Kidney (tissue), 14 donors: ENCODE results near the gene KCTD2. TPM values are rescaled to one million over a fixed set of nuclear protein-coding genes. Genes with fewer than 3 reads are reported as not detected.

Source experiments
- DNase-seq, 5 donors: peaks; one replicate each; pipeline ENCODE4 v3.0.0-alpha.2; 2013 to 2020
- FAIRE-seq: peaks from 2 replicates; lab custom pipeline; 2012; peaks lifted over from hg19 to GRCh38; lab: Jason Lieb, UNC
- H3K27ac ChIP-seq, 2 donors: one replicate each; pipeline ENCODE4 v1.7.0; 2013; ENCODE audit warnings: low read depth in 2 of 2, low read length in 2 of 2, inconsistent platforms in 1 of 2
- H3K27me3 ChIP-seq: one replicate; pipeline ENCODE4 v1.7.1; 2013; ENCODE audit warnings: low read length, inconsistent platforms; ENCODE audit not compliant: control insufficient read depth, insufficient read depth
- H3K36me3 ChIP-seq, 3 donors: one replicate each; pipeline versions ENCODE4 v1.7.0 to v1.7.1; 2013; ENCODE audit warnings: low read length in 3 of 3, control low read depth in 1 of 3, inconsistent platforms in 1 of 3; ENCODE audit not compliant: insufficient read depth in 3 of 3, control insufficient read depth in 2 of 3
- H3K4me1 ChIP-seq, 3 donors: one replicate each; pipeline versions ENCODE4 v1.7.0 to v1.7.1; 2013; ENCODE audit warnings: low read length in 3 of 3, inconsistent platforms in 1 of 3, low read depth in 1 of 3; ENCODE audit not compliant: control insufficient read depth in 2 of 3, insufficient read depth in 2 of 3
- H3K4me3 ChIP-seq, 3 donors: one replicate each; pipeline versions ENCODE4 v1.7.0 to v1.8.1; 2013; ENCODE audit warnings: low read length in 3 of 3, control low read depth in 1 of 3, inconsistent platforms in 1 of 3
- H3K9ac ChIP-seq, 3 donors: one replicate each; pipeline versions ENCODE4 v1.7.0 to v1.7.1; 2013; ENCODE audit warnings: low read length in 3 of 3, control low read depth in 1 of 3, inconsistent platforms in 1 of 3
- H3K9me3 ChIP-seq, 3 donors: one replicate each; pipeline versions ENCODE4 v1.7.0 to v1.7.1; 2013; ENCODE audit warnings: low read length in 3 of 3, control low read depth in 1 of 3, inconsistent platforms in 1 of 3; ENCODE audit not compliant: control insufficient read depth in 2 of 3, insufficient read depth in 1 of 3
- intact Hi-C: fragments of 100-400 bp; cut with DNase I; formaldehyde crosslinking; loops from one replicate; pipeline ENCODE4 v1.11.1; 2022
- polyA plus RNA-seq: library from polyadenylated mRNA; stranded (reverse); fragments of 350-450 nt; fragmentation: Illumina TruSeq; extraction: RNeasy Lipid Tissue Mini Kit (QIAGEN cat#74804); gene quantifications from one replicate; pipeline ENCODE4 v1.2.3, GENCODE V29; 2014; ENCODE audit warnings: low read depth, low replicate concordance; ENCODE audit not compliant: insufficient read depth
- total RNA-seq: library from RNA; stranded (reverse); fragmentation: NEBNext Ultra II Directional; extraction: Animal tissue kit (Norgen Biotek cat#: 25700); gene quantifications from one replicate; pipeline ENCODE4 v1.2.1, GENCODE V29; 2021
- TF ChIP-seq, protein P1 (sequence below): IDR thresholded peaks from 3 replicates; pipeline ENCODE4 v1.5.1; 2012; ENCODE audit warnings: mild to moderate bottlenecking, moderate library complexity, borderline replicate concordance; ENCODE audit not compliant: insufficient read depth; ENCODE audit errors: extremely low read depth
- donor health status: control.
- donor health status: control.
- donor health status: control.
- donor health status: control.
- donor health status: control.
- donor health status: DM: yes; HTN: yes; CAD: no.
- donor health status: Normal renal cell carcinoma (clear cell type).

Gene KCTD2
- total and polyA plus RNA-seq, 2 donors from 2014 or later, result 26.0 to 30.2 TPM

DNA sequence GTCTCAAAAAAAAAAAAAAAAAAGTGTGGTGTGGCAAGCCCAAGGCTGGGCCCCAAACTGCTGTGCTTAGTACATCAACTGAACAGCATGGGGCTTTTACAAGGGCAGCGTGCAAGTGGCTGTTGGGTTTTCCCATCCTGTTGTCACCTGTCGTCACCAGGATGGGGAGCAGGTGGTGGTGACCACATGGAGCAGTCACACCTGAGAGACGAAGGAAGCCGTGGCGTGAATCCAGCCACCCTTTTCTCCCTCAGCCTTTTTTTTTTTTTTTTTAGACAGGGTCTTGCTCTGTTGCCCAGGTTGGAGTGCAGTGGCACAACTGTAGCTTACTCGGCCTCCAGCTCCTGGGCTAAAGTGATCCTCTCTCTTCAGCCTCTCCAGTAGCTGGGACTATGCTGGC, 38.7 kb upstream of the KCTD2 start:
- no peaks in the 10 kb centered on the region for H3K9me3 ChIP-seq
- TF ChIP-seq, protein P1, sequence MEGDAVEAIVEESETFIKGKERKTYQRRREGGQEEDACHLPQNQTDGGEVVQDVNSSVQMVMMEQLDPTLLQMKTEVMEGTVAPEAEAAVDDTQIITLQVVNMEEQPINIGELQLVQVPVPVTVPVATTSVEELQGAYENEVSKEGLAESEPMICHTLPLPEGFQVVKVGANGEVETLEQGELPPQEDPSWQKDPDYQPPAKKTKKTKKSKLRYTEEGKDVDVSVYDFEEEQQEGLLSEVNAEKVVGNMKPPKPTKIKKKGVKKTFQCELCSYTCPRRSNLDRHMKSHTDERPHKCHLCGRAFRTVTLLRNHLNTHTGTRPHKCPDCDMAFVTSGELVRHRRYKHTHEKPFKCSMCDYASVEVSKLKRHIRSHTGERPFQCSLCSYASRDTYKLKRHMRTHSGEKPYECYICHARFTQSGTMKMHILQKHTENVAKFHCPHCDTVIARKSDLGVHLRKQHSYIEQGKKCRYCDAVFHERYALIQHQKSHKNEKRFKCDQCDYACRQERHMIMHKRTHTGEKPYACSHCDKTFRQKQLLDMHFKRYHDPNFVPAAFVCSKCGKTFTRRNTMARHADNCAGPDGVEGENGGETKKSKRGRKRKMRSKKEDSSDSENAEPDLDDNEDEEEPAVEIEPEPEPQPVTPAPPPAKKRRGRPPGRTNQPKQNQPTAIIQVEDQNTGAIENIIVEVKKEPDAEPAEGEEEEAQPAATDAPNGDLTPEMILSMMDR, result no peak
- H3K4me1 ChIP-seq, result peaks cover under 1 to 13% (median 4%) of the 10 kb centered on the region in 3 donors
- DNase-seq (no peak), FAIRE-seq (no peak)
- H3K27ac ChIP-seq, result no peak overlapping the region
- no peaks in the 10 kb centered on the region for H3K36me3 ChIP-seq
- H3K9ac ChIP-seq, result no peak overlapping the region
- intact Hi-C loops, result no loop called here
- no peak overlapping the region for H3K4me3 ChIP-seq
- no peaks in the 10 kb centered on the region for H3K27me3 ChIP-seq

GRCh38 chr17:75009139-75009724, 37.8 kb upstream of the KCTD2 start:
- Histone ChIP-seq H3K36me3 (no peaks in the 10 kb centered on the region), H3K9ac (no peak overlapping the region), H3K4me1 (peaks cover 4 to 16% (median 9%) of the 10 kb centered on the region in 3 donors), H3K9me3 (no peaks in the 10 kb centered on the region), H3K27me3 (no peaks in the 10 kb centered on the region), H3K4me3 (no peak overlapping the region), H3K27ac (no peak overlapping the region)
- no peak for FAIRE-seq
- no peak for DNase-seq
- intact Hi-C loops, result no loop called here
- TF ChIP-seq, protein P1, result no peak

DNA sequence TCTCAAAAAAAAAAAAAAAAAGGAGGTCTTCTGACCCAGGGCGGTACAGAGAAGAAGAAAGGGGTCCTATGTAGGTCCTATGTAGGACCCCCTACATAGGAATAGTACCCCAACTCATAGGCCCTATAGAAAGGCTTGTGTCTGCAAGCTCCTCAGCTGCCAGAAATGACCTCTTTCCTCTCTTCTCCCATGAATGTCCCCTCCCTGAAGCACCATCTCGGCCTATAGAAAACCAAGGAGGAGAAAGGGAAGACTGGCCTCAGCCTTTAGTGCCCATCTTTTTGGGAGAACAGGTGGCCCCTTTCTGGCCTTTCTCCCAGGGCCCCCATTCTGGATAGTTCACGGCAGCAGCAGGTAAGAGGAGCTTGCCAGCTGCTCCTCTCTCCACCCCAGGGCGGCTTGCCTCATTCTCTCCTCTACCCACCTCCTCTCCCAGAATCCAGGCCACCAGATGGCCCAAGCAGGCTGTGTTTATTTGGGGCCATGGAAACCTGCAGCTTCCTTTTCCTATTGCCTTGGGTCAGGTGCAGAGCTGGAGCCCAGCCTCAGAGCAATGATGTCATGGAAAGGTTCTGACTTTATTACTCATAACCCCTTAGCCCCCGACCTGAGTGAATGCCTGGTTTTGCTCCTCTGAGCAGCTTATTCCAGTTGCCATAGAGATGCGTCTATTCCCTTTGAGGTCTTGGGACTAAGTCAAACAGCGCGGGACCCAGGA, 36.2 kb upstream of the KCTD2 start:
- FAIRE-seq (no peak), DNase-seq (peak; percentile 55 to 80 (median 74))
- H3K9ac ChIP-seq, result peak overlapping the region in 1 of 3 donors; percentile 82
- no peak overlapping the region for H3K4me3 ChIP-seq
- no peaks in the 10 kb centered on the region for H3K27me3 ChIP-seq
- H3K4me1 ChIP-seq, result peaks cover 4 to 16% (median 9%) of the 10 kb centered on the region in 3 donors
- intact Hi-C loops, result no loop called here
- TF ChIP-seq, protein P1, result no peak
- H3K9me3 ChIP-seq, result no peaks in the 10 kb centered on the region
- no peaks in the 10 kb centered on the region for H3K36me3 ChIP-seq
- H3K27ac ChIP-seq, result no peak overlapping the region
